GM21447 (cell line): ENCODE data around the gene CHST3.
"Not testable (repeated sequence)": the region's sequence is repeated elsewhere in the genome, so short reads cannot be mapped to it uniquely, and the experiment has no call there.

Experiments used
- ATAC-seq: cut with Tn5 transposase; IDR thresholded peaks from one replicate; pipeline ENCODE4 v1.9.1; 2021; ENCODE audit not compliant: unreplicated experiment

Gene CHST3

DNA sequence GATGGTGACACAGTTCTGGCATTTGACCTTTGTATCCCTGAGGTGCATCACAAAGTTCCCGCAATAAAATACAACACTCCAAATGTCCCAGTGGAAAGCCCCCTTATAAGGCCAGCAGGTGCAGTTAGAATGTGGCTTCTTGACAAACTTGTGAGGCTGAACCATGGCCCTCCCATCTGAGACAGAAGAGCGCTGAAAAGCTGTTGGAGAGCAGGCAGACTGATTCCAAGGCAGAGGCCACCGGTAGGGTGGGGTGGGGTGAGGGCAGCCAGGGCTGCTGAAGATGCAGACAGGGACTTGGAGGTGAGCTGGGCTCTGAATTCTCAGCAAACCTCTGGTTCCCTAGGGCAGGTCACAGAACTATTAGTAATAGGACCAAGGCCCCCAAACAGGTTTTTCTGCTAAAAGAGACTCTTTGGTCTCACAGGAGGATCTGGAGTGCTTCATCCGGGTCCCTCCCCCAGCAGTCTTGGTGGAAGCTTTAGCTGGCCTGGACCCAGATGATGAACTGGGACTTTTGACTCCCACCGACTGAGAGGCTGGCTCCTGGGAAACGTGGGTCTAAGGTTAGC lies 15.6 kb upstream of the CHST3 start:
- ATAC-seq: no peak

DNA sequence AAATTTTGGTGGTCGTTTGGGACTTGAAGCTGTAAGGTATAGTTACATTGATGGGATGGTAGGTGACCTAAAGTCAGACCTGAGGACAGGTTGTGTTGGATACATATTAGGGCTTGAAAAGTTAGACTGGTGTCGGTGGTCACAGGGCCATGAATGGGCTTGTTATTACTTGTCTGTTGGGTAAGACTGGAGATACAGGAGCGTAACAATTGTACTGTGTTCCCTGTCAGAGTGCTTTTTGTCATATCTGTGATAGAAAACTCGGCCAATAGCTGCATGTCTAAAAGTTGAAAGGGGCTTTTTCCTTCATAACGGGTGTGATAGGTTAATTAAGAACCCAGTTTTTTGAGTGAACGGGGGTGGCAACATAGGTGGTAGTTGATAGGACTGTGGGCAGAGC lies 13.5 kb upstream of the CHST3 start:
- no peak for ATAC-seq

- ATAC-seq: no peak
These were observed 11.4 kb upstream of the CHST3 start for GRCh38 chr10:71952745-71953144.

GRCh38 chr10:71957546-71958275 lies 6.5 kb upstream of the CHST3 start:
- no peak for ATAC-seq

DNA sequence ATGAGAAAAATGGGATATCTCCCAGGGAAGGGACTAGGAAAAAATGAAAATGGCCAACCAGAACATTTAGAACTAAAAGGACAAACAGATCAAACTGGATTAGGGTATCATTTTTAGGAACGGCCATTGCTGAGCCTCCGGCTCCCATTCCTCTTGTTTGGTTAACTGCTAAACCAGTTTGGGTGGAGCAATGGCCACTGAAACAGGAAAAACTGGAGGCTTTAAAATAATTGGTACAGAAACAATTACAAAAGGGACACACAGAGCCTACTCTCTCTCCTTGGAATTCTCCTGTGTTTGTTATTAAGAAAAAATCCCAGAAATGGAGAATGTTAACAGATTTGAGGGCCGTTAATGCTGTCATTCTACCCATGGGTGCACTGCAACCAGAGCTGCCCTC lies 4.7 kb upstream of the CHST3 start:
- ATAC-seq: no peak

- ATAC-seq: no peak
These were observed 2.4 kb upstream of the CHST3 start for GRCh38 chr10:71961831-71962230.

GRCh38 chr10:71962901-71963300 lies 1.3 kb upstream of the CHST3 start:
- ATAC-seq: no peak

GRCh38 chr10:71963351-71964097 lies 671 bp upstream of the CHST3 start:
- ATAC-seq: no peak

- no peak for ATAC-seq
These were observed 734 bp downstream of the CHST3 start for GRCh38 chr10:71964743-71965515.

DNA sequence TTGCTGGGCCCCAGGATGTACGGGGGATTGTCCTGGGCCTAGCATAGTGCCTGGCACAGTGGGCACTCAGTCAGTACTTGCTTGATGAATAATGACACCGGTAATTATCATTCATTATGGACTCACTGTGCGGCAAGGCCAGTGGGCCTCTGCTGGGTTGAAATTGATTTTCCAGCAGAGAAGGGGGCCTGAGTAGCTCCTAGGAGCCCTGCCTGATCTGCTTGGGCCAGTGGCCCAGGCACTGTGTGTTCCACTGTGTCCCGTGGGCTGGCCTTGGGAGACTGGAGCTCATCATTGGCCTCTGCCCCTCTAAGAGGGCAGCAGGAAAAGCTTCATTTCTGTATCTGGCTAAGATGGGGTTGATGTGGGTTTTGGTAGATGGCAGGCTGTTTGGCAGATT lies 1.4 kb downstream of the CHST3 start:
- no peak for ATAC-seq

GRCh38 chr10:71966046-71967004 lies 2.1 kb downstream of the CHST3 start:
- ATAC-seq: no peak

- ATAC-seq: not testable (repeated sequence)
These were observed 3.8 kb downstream of the CHST3 start for GRCh38 chr10:71967958-71968357.

GRCh38 chr10:71968553-71969474 lies 4.6 kb downstream of the CHST3 start:
- no peak for ATAC-seq

DNA sequence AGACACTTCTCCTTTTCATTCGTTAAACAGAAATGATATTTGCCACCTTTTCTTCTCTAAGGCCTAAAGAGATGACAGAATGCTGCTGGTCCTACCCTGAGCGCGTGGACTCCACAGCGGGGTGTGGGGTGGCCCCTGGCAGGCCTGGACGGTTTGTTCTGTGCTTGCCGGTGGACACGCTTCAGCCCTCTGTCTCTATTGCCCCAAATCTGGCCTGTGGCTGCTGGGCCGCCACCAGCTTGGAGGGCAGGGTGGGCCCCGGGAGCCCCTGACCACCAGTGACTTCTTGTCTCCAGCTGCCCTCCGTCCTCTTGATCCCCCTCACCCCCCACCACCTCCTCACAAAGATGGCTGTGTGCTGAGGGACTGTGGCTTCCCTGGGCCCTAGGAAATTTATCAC lies 5.7 kb downstream of the CHST3 start:
- ATAC-seq: no peak

DNA sequence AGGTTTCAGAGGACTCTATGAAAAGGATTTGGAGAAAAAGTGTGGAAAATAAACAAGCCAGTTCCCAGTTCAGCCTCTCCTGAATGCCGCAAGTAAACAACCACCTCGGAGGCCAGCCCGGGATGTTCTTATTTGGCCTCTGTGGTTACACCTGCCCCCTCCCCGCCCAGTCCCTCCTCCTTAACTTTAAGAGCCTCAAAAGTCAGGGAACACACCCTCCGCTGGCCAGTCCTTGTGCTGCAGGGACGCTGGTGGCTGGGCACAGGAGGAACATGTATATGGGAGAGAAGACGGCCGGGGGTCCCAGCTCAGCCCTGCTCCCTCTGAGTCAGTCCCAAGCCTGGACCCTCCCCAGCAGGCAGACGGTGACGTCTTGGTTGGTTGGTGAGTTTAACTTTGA lies 6.1 kb downstream of the CHST3 start:
- ATAC-seq: no peak

- ATAC-seq: no peak
These were observed 6.7 kb downstream of the CHST3 start for GRCh38 chr10:71970869-71971268.

DNA sequence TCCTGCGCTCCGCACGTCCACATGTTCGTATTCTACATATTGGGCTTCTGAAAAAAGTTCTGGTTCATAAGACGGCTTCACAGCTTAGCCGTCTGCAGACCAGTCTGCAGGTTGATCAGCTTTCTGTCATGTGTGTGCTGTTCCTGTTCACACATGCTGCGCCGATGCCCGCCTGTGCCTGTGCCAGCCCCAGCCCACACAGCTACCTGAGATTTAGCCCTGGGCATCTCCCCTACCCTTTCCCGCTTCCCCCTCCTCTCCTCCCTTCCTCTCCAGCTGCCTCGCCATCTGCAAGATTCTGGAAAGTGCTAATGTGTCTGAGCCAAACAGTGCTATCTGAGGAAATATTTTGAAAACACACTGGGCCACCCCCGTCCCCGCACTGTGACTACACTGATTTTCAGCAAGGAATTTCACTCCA lies 7.1 kb downstream of the CHST3 start:
- ATAC-seq: no peak

DNA sequence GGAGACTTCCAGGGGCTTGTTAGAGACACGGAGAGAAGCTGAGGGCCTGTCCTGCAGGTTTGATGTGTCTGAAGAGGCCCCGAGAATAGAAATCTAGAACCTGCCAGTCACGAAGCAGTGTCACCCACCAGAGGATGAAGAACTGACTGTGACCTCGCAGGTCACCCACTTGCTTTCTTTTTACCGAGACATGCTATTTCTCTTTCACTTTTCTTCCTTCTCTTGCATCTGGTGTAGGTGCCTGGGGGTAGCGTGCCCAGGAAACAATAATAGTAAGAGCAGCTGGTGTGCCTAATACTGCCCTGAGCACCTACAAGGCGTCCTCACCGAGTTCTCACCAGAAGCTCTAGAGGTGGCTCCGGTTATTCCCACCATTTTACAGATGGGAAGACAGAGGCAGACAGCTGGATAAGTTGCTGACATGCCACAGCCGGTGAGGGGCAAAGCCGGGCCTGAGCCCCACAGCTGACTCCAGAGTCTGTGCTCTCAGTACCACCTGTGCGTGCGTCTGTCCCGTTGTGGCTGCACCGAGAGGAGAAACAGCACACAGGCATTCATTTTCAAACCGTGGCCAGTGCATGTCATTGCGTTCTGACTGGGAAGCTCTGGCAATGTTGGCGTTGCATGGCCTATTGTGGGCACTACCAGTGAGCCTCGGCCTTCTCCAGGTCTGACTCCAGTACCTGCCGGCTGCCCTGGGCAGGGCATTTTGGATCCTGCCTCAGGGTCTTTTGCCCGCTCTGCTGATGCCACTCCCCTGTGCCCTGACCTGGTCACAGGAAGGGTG lies 7.8 kb downstream of the CHST3 start:
- no peak for ATAC-seq
